NCI-H128 (cell line): Measurements from ENCODE around the gene GTF3C2.
A peak's percentile ranks its signal among the peaks of the same experiment; 100 is the strongest.

Experiments
- DNase-seq: peaks from one replicate; lab custom pipeline; 2025; ENCODE audit not compliant: unreplicated experiment; lab: John Stamatoyannopoulos, UW

Gene GTF3C2, protein sequence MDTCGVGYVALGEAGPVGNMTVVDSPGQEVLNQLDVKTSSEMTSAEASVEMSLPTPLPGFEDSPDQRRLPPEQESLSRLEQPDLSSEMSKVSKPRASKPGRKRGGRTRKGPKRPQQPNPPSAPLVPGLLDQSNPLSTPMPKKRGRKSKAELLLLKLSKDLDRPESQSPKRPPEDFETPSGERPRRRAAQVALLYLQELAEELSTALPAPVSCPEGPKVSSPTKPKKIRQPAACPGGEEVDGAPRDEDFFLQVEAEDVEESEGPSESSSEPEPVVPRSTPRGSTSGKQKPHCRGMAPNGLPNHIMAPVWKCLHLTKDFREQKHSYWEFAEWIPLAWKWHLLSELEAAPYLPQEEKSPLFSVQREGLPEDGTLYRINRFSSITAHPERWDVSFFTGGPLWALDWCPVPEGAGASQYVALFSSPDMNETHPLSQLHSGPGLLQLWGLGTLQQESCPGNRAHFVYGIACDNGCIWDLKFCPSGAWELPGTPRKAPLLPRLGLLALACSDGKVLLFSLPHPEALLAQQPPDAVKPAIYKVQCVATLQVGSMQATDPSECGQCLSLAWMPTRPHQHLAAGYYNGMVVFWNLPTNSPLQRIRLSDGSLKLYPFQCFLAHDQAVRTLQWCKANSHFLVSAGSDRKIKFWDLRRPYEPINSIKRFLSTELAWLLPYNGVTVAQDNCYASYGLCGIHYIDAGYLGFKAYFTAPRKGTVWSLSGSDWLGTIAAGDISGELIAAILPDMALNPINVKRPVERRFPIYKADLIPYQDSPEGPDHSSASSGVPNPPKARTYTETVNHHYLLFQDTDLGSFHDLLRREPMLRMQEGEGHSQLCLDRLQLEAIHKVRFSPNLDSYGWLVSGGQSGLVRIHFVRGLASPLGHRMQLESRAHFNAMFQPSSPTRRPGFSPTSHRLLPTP

GRCh38 chr2:27356382-27357181 lies at the start of gene GTF3C2:
TSS of gene GTF3C2 (minus strand) at chr2:27356764. CDS start at chr2:27343554, 13,210 bp downstream.
- peak; percentile 84 for DNase-seq

DNA sequence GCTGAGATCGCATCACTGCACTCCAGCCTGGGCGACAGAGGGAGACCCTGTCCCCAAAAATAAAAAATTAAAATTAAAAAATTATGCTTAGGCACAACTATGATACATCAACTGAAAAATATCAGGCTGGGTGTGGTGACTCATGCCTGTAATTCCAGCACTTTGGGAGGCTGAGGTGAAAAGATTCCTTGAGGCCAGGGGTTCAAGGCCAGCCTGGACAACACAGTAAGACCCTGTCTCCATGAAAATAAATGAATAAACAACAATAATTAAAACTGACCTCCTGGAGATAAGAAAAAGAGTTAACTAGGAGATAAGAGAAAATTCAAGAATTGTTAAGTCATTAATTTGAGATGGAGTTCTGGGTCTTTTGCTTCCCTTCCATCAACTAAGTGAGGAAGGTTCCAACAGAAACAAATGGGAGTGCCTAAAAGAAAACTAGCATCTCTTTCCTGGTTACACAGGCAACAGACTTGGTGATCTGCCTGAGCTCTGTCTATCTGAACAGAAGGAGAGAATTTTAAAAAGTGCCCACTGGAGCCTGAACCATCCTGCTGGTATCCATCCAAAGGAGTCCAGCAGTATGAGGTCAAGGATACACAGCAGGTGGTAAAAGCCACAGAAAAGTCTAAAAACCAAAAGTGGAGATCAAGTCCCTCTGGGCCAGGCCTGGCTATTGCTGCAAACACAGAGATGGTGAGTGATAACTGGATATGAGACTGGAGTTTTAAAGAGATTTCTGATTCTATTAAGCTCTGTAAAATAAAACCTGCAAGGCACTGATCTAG lies 44.0 kb upstream of the GTF3C2 start:
- no peak for DNase-seq

DNA sequence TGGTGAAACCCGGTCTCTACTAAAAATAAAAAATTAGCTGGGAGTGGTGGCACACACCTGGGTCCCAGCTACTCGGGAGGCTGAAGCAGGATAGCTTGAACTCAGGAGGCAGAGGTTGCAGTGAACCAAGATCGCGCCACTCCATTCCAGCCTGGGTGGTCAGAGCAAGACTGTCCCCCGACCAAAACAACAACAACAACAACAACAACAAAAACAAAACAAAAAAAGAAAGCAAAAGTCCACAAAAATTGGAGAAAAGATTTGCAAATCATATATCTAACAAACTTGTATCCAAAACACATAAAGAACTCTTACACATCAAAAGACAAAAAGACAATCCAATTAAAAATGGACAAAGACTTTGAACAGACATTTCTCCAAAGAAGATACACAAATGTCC lies 42.4 kb upstream of the GTF3C2 start:
- no peak for DNase-seq

GRCh38 chr2:27393225-27393624 lies 36.7 kb upstream of the GTF3C2 start:
- DNase-seq, result no peak

DNA sequence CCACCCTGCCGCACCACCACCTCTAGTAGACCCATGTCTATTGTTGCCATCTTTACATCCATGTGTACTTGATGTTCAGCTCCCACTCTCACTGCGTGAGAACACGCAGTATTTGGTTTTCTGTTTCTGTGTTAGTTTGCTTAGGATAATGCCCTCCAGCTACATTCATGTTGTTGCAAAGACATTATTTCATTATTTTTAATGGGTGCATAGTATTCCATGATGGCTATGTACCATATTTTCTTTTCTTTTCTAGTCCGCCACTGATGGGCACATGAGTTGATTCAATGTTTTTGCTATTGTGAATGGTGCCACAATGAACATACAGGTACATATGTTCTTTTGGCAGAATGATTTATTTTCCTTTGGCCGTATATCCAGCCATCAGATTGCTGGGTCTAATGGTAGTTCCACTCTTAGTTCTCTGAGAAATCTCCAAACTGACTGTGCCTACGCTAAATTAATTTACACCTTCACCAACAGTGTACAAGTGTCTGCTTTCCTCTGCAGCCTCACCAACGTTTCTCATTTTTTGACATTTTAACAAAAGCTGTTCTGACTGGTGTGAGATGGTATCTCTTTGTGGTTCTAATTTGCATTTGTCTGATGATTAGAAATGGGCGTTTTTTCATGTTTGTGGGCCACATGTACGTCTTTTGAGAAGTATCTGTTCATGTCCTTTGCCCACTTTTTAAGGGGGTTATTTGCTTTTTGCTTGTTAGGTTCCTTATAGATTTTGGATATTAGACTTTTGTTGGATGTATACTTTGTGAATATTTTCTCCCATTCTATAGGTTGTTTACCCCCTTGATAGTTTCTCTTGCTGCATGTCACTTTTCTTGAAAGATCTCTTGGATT lies 34.5 kb upstream of the GTF3C2 start:
- DNase-seq, result no peak

DNA sequence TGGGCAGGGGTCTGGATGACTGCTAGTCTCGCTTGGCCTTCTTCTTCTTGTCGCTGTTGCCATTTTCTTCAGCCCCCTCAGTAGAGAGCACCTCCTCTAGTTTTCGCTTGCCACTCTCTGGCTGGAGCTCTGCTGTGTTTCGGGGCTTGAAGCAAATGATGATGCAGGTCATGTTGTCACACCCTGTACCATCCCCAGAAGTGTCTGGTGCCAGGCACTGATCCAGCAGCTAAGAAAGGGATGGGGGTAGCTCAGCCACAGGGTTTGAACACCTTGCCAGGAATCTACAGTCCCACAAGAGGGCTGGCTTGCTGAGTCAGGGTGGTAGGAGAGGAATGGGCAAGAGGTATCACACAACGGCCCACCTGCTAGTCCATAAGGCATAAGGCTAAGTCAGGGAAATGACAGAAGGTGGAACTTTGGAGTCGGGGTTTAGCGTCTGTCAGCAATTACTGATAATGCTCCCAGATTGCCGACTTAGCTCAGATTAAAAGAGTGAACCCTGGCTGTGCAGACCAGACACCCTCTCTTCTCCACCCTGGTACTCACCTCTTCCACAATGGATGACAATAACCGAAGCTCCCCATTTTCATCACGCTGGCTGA lies 25.1 kb upstream of the GTF3C2 start:
- no peak for DNase-seq

DNA sequence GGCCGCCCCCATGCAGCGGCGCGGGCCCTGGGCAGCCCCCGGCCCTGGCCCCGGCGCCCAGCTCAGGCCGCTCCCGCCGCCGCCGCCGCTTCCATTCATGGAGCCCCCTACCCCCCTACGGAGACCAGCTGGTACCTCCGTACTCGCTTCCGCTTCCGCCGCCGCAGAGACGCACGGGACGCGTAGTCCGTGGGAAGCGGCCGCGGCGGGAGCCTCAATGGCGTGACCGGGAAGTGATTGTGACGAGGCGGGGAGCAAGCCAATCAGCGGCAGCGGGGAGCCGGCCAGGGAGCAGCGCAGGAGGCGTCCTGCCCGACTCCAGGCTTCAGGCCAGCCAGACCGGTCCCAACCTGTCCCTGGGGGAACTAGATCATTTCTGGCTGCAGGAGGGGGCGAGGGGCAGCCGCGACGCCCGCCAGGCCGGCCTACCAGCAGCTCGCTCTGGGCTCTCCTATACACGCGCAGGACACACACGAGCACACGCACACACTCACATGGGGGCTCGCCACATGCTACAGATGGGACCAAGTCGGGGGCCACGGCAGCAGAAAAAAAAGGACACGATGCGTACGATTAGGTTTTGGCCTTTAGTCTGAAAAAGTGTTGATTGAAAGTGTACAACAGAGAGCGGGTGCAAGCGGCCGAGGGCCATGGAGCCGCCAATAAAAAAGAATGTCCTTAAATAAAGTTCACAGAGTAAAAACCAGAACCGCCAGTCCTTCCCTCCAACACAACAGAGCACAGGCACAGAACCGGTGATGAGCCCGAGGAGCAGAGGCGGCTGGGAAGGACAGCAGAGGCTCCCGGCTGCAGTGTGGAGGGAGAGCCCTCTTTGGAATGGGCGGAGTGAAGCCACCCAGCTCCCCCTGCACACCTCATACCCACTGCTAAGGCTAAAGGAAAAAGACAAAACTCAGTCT lies 24.3 kb upstream of the GTF3C2 start, which contains the start of gene ZNF513:
Gene ZNF513, minus strand, starts transcription at position 109 of the 920 bp plus-strand sequence. CDS start 208 bp downstream, outside the sequence.
- DNase-seq, result peak; percentile 86

DNA sequence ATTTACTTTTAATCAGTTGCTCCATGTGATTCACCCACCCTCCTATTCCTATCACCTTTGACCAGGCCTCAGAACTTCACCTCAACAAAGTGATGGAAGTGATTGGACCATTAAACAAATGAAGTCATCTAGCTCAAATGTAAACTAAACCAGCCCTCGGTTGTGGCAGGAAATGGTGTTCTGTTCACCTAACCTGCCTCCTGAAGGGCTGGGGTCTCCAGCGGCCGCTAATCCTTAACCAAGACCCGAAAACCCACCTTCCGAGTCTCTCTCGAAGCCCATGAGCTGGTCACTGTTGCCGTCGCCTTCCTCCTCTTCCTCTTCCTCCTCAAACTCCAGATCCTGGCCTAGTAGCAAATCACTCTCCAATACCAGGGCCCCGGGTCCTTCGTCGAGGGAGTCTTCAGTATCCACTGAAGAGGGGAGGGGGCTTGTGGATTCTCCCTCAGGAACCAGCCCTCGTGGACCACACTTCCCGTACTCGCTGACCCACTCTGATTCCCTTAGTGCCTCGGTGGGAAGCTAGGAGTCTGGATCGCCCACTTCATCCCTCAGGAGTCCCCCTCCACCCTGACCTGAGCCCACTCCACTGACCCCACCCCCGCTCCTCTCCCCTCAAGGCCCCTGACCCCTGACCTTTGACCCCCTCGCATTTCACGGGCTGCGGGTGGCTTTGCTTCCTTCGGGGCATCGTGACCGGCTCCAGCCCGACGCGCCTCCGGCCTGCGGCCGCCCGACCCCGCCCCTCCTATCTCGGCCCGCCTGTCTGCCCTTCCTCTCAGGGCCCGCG lies 23.5 kb upstream of the GTF3C2 start:
- DNase-seq, result no peak

GRCh38 chr2:27379383-27379835 lies 22.8 kb upstream of the GTF3C2 start:
- DNase-seq, result no peak

DNA sequence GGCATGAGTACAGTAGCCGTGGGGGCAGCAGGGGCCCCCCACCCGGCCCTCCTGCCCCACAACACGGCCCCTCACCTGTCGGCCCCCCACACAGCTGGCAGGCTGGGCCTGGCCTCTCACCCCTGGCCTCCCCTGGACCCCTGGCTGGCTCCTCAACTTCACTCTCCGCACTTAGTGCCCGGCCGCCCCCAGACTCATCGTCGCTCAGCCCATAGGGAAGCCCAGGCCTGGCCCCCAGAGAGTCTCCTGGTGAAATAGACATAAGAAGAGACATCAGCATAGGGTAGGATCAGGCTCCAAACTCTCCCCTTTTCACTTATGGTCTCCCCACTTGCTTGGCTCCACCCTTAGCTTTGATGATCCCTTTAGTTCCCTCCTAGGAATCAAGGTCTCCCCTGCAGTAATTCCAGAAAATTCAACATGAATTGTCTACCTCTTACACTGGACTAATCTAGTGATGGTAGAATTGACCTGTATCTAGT lies 22.3 kb upstream of the GTF3C2 start:
- no peak for DNase-seq

DNA sequence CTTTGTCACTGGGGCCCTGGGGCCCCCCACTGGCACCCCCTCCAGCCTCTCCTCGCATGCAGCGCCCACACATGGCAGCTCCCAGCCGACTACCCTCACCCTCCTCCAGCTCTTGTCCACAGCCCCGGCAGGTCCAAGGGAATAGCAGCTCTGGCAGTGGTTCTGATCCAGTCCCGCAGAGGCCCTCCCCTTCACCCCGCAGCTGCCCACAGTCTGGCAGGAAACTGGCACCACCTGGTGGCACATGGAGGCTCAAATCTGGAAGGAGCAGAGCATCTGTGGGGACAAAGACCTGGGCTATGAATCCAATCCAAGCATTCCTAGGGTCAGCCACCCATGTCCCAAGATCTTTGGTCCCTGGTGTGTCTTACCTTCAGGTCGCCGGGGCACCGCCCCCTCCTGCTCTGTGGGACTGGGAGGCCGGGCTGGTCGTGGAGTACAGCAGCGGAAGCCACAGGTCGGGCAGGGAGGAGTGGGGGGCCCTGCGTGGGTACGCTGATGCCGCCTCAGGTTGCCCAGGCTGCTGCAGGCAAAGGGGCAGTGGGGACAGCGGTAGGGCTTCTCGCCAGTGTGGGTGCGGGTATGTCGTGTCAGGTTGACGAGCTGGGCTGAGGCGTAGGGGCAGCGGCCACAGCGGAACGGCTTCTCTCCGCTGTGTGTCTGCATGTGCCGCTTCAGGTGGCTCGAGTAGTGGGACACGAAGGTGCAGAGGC lies 21.7 kb upstream of the GTF3C2 start:
- no peak for DNase-seq

DNA sequence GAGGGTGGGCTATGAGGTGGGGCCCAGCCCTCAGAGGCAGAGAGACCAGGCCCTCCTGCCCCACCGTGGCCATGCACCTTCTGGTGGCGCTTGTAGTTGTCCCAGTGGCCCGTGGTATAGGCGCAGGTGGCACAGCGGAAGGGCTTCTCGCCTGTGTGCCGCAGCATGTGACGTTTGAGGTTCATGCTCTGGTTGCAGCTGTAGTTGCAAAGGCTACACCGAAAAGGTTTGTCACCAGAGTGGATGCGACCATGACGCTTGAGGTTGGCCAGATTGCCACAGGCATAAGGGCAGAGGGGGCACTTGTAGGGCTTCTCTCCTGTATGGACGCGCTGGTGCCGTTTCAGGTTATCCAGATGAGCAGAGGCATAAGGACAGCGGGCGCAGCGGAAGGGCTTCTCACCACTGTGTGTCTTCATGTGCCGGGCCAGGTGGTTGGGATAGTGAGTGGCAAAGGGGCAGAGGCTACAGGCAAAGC lies 21.1 kb upstream of the GTF3C2 start:
- DNase-seq, result no peak

- no peak for DNase-seq
Observed at GRCh38 chr2:27376866-27377617, 20.5 kb upstream of the GTF3C2 start.

DNA sequence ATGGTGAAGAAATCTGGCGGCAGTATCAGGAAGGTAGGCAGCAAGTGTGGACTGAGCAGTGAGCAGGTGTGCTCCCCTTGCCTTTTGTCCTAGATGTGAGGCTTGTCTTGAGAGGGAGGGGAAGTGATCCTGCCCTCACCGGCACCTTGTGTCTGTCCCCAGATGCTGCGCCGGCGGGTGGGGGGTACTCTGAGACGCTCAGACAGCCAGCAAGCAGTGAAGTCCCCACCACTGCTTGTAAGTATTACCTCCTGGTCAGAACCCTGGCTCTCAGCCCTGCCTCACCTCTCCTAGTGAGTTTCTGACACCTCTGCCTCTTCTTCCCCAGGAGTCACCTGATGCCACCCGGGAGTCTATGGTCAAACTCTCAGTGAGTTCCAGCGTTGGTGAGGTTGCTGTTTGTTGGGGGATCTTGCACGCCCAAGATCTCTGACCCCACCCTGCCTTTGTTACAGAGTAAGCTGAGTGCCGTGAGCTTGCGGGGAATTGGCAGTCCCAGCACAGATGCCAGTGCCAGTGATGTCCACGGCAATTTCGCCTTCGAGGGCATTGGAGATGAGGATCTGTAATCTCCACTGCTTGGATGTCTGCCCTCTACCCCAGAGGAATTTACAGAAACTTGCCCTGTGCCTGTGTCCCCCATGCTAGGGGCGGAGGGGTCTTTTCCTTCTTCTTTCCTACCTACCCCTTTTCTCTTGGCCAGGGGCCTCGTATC lies 19.7 kb upstream of the GTF3C2 start:
- no peak for DNase-seq
